ENCODE measurements around the gene FCAMR. TPM values are rescaled to one million over a fixed set of nuclear protein-coding genes. Genes with fewer than 3 reads are reported as not detected.

FCAMR gene
- total RNA-seq, 1 donor: not detected

DNA sequence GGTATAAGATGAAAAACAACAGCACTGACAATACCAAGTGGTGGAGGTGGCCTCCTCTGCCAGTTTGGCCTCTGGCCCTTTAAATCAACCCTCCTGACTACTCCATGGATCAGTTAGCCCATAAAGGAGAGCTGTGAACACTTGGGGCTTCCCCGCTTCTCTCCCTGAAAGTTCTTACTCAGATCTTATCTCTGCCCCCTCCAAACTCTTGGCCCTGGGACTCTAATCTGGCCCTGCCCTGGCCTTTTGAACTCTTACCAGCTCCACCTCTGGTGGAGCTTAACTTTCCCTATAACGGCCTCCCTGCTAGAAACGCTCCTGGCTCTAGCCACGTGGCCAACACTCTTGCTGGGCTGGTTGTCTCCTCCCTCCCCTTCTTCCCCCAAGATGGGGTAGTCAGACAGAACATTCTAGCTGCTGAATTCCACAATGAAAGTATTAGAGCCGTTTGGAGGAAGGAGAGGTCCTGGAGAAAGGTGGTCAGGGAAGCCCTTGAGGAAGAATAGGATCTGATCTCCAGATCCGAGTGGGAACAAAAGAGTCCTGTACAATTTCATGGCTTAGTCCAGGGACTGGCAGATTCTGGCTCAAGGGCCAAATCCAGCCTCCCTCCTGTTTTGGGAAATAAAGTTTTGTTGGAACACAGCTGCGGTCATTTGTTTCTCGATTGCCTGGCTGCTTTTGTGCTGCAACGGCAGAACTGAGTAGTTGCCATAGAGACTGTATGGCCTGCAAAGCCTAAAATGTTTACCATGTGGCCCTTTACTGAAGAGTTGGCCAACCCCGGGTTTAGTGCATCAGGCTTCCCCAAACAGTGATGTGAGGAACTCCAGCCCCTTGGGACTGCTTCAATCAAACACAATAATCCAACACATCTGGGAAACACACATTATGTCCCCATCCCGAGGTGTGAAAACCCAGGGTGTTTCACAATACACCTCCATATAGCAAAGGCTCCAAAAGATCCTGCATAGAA lies 14.5 kb downstream of the FCAMR start:
- DNase-seq (ENCODE audit: low read depth): peak; percentile 8
- H3K4me3 ChIP-seq (ENCODE audit: low read depth, low read length): no peak overlapping the region
- TF ChIP-seq, protein P1, sequence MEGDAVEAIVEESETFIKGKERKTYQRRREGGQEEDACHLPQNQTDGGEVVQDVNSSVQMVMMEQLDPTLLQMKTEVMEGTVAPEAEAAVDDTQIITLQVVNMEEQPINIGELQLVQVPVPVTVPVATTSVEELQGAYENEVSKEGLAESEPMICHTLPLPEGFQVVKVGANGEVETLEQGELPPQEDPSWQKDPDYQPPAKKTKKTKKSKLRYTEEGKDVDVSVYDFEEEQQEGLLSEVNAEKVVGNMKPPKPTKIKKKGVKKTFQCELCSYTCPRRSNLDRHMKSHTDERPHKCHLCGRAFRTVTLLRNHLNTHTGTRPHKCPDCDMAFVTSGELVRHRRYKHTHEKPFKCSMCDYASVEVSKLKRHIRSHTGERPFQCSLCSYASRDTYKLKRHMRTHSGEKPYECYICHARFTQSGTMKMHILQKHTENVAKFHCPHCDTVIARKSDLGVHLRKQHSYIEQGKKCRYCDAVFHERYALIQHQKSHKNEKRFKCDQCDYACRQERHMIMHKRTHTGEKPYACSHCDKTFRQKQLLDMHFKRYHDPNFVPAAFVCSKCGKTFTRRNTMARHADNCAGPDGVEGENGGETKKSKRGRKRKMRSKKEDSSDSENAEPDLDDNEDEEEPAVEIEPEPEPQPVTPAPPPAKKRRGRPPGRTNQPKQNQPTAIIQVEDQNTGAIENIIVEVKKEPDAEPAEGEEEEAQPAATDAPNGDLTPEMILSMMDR (IDR thresholded peaks at IDR 0.05; ENCODE audit: insufficient read depth, low read length): no peak

DNA sequence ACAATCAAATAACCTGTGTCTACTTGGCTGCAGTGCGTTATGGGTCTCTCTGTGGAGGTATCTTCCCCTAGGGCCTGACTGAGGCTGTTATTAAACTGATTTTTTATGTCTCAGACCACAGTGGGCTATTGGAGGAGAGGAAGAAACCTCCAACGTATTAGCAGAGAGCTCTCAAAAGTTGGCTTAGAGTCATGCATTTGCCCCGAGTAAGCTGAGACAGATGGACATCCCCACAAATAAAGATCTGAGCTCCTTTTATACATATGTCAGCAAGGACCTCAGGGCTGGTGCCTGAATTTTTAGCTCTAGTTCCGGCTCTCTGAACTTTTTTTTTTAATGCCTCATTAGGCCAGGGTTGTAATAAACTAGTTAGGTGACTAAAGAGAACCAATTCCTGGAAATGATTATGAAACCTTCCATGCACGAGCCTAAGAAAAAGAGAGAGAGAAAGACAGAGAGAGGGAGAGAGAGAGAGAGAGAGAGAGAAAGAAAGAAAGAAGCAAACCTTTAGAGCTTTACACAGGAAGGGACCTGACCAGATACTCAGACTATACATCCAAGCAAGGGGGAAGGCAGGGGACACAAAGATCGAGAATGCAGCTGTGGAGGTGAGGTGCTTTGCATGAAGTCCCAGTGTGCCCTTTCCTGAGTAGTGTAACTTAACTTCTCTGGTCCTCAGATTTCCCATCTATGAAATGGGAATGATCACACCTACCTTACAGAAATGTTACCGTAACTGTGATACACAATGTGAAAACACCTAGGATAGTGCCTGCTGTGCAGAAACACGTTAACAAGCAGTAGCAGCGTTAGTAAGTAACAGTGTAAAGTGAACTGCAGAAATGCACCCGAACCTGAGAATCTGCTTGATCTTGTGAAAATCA lies 15.6 kb downstream of the FCAMR start:
- no peak for DNase-seq (ENCODE audit: low read depth)
- TF ChIP-seq, protein P1 (IDR thresholded peaks at IDR 0.05; ENCODE audit: insufficient read depth, low read length): no peak
- no peak overlapping the region for H3K4me3 ChIP-seq (ENCODE audit: low read depth, low read length)

DNA sequence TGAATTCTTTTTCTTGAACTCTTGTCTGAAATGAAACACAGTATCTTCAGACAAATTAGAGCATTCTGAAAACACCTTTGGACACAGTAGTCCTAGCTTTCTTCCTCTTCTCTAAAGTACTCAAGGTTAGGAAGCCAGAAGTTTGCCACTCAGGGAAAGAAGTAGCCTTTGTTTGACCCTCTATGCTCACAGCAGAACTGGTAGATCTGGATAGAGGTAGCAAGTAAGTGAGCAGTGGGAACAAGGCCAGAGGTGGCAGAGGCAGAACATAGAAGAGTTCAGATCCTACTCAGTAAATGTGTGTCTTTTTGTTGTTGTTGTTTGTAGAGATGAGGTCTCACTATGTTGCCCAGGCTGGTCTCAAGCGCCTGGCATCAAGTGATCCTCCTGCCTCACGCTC lies 16.6 kb downstream of the FCAMR start:
- TF ChIP-seq, protein P1 (IDR thresholded peaks at IDR 0.05; ENCODE audit: insufficient read depth, low read length): no peak
- DNase-seq (ENCODE audit: low read depth): no peak
- H3K4me3 ChIP-seq (ENCODE audit: low read depth, low read length): no peak overlapping the region

DNA sequence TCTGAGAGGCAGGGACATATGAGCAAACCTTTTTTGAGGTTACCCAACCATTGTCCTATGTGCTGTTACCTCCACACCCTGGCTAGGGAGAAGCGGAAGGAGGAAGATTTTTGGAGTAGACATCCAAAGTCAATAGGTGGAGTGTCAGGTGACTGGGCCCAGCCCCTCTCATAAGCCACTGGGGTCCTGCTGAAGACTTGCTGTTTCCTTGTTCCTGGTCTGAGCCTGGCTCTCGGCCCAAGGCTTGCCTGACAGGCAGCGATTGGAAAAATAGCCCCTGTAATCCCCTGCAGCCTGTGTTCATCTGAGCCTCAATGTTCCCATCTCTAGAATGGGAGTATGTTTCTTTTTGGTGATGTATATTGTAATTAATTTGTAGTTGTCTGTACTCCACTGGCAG lies 17.1 kb downstream of the FCAMR start:
- TF ChIP-seq, protein P1 (IDR thresholded peaks at IDR 0.05; ENCODE audit: insufficient read depth, low read length): no peak
- DNase-seq (ENCODE audit: low read depth): no peak
- H3K4me3 ChIP-seq (ENCODE audit: low read depth, low read length): no peak overlapping the region

DNA sequence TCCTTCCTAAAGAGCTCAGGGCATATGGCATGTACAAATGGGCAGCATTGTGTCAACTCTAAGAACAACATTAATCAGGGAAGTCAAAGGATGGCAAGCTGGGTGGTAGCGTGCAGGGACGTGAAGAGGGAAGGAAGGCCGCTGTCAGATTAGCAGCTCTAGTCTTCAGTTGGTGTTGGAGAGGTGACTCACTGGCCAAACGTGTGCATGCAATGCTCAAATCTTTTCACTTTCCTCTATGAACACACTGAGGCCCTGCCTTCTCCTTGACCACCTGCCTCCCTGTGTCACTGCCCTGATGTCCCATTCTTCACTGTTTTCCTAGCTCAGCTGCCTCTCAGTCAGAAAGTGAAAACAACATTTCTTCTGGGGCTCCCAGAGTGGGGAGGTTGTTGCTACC lies 18.1 kb downstream of the FCAMR start:
- DNase-seq (ENCODE audit: low read depth): no peak
- H3K4me3 ChIP-seq (ENCODE audit: low read depth, low read length): no peak overlapping the region
- TF ChIP-seq, protein P1 (IDR thresholded peaks at IDR 0.05; ENCODE audit: insufficient read depth, low read length): no peak

DNA sequence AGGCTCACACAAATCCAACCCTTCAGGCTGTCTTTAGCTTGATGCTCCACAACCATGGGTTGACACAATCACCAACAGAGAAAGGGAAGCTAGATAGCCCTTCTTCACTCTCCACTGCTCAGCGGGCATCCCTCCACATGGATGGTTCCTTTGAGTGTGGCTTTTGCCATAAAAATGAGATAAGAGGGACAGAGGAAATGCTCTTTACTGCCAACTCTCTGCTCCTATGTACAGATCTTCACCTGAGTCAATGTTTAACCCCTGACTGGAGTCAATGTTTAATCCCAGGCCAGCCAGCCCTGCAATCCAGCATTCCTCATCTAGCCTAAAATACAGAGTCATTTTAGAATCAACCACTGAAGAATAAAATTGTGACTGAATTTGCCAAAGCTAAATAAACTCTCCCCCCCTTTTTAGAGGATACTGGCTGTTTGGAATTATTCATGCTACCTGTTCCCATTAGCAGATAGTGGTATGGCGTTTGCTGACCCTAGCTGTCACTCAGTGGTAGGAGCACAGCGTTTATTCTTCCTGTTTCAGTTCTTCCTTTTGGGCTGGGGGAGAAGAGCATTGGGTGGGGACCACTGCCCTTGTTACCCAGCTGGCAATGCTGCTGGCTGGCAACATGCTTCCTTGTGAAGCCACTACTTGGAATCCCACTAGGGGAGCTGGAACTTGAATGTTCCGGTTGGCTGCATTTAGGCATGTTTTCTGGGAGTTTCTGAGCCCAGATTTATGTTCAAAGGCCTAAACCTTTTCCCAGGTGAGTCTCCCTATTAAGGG lies 18.8 kb downstream of the FCAMR start:
- no peak overlapping the region for H3K4me3 ChIP-seq (ENCODE audit: low read depth, low read length)
- DNase-seq (ENCODE audit: low read depth): no peak
- TF ChIP-seq, protein P1 (IDR thresholded peaks at IDR 0.05; ENCODE audit: insufficient read depth, low read length): no peak

Measured in fibroblast of the aortic adventitia (primary cell).